Measurements from ENCODE around the gene TGFBR2. TPM values are rescaled to one million over a fixed set of nuclear protein-coding genes. Genes with fewer than 3 reads are reported as not detected.
"Not testable (repeated sequence)": the region's sequence is repeated elsewhere in the genome, so short reads cannot be mapped to it uniquely, and the experiment has no call there.

The TGFBR2 gene
- total and polyA plus RNA-seq, 4 donors: 13.9 to 61.2 (median 33.7) TPM

DNA sequence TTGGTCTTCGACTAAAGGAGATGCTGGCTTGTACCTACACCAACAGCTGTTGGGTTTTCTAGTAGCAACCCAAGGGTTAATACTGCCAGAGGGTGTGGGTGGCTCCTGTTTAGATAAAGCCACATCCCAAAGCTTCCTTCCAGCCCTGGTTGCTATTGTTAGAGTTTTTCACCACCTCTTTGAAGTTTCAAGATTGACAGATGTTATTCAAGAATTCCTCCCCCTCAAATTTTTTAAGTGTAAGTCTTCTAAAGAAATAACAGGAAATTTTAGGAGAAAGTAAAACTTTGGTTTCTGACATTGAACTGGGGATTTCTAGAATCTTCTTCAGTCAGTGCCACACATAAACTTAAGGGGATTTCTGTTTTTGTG lies 60.9 kb downstream of the TGFBR2 start:
- DNase-seq (ENCODE audit: low spot score): no peak
- no peak overlapping the region for H3K4me3 ChIP-seq (ENCODE audit: low read depth in 1 of 3, low read length in 3 of 3)
- no peak overlapping the region for H3K9ac ChIP-seq (ENCODE audit: low read depth in 1 of 2, low read length in 2 of 2)
- H3K27me3 ChIP-seq (ENCODE audit: control insufficient read depth in 4 of 4, insufficient read depth in 4 of 4, low read length in 3 of 4): no peaks in the 10 kb centered on the region
- TF ChIP-seq GABPA (IDR thresholded peaks at IDR 0.05 in 1 of 2, conservative IDR thresholded peaks at IDR 0.05 in 1 of 2) (no peak), HNF4G (IDR thresholded peaks at IDR 0.05) (no peak), SP1 (IDR thresholded peaks at IDR 0.05) (no peak), RAD21 (IDR thresholded peaks at IDR 0.05) (no peak), YY1 (IDR thresholded peaks at IDR 0.05) (no peak), HNF4A (conservative IDR thresholded peaks at IDR 0.05) (no peak), TAF1 (conservative IDR thresholded peaks at IDR 0.05) (no peak), FOXA1 (IDR thresholded peaks at IDR 0.05) (no peak)
- no peaks in the 10 kb centered on the region for H3K9me3 ChIP-seq (ENCODE audit: control insufficient read depth in 4 of 4, low read length in 3 of 4)
- peaks cover 0 to 3% (median 0%) of the 10 kb centered on the region in 4 donors for H3K4me1 ChIP-seq (ENCODE audit: control insufficient read depth in 4 of 4, insufficient read depth in 4 of 4, low read length in 3 of 4)
- 61% methylated on average over 1 of the region's 1 CpG for WGBS
- no peak overlapping the region for H3K27ac ChIP-seq (ENCODE audit: low read depth in 1 of 2, low read length in 2 of 2)
- H3K36me3 ChIP-seq (ENCODE audit: control insufficient read depth in 4 of 4, insufficient read depth in 3 of 4, low read depth in 1 of 4, low read length in 3 of 4): peaks cover 2 to 19% (median 6%) of the 10 kb centered on the region in 4 donors

- no peak for TF ChIP-seq NR2F2 (IDR thresholded peaks at IDR 0.05)
- no peak for TF ChIP-seq FOXA2 (IDR thresholded peaks at IDR 0.05)
- no peak for TF ChIP-seq HNF4G (IDR thresholded peaks at IDR 0.05)
- no peak for TF ChIP-seq RAD21 (IDR thresholded peaks at IDR 0.05)
- TF ChIP-seq JUND (IDR thresholded peaks at IDR 0.05): no peak
- TF ChIP-seq ATF3 (IDR thresholded peaks at IDR 0.05): no peak
- TF ChIP-seq TAF1 (conservative IDR thresholded peaks at IDR 0.05): no peak
- no peak for TF ChIP-seq EGR1 (IDR thresholded peaks at IDR 0.05; ENCODE audit: low read depth in 2 of 2)
- TF ChIP-seq, protein P1, sequence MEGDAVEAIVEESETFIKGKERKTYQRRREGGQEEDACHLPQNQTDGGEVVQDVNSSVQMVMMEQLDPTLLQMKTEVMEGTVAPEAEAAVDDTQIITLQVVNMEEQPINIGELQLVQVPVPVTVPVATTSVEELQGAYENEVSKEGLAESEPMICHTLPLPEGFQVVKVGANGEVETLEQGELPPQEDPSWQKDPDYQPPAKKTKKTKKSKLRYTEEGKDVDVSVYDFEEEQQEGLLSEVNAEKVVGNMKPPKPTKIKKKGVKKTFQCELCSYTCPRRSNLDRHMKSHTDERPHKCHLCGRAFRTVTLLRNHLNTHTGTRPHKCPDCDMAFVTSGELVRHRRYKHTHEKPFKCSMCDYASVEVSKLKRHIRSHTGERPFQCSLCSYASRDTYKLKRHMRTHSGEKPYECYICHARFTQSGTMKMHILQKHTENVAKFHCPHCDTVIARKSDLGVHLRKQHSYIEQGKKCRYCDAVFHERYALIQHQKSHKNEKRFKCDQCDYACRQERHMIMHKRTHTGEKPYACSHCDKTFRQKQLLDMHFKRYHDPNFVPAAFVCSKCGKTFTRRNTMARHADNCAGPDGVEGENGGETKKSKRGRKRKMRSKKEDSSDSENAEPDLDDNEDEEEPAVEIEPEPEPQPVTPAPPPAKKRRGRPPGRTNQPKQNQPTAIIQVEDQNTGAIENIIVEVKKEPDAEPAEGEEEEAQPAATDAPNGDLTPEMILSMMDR (IDR thresholded peaks at IDR 0.05; ENCODE audit: low read depth, low read length, missing input control): no peak
- TF ChIP-seq, protein P2, sequence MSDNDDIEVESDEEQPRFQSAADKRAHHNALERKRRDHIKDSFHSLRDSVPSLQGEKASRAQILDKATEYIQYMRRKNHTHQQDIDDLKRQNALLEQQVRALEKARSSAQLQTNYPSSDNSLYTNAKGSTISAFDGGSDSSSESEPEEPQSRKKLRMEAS (IDR thresholded peaks at IDR 0.05): no peak
- no peak for TF ChIP-seq YY1 (IDR thresholded peaks at IDR 0.05)
- TF ChIP-seq RXRA (IDR thresholded peaks at IDR 0.05): no peak
- TF ChIP-seq, protein P3, sequence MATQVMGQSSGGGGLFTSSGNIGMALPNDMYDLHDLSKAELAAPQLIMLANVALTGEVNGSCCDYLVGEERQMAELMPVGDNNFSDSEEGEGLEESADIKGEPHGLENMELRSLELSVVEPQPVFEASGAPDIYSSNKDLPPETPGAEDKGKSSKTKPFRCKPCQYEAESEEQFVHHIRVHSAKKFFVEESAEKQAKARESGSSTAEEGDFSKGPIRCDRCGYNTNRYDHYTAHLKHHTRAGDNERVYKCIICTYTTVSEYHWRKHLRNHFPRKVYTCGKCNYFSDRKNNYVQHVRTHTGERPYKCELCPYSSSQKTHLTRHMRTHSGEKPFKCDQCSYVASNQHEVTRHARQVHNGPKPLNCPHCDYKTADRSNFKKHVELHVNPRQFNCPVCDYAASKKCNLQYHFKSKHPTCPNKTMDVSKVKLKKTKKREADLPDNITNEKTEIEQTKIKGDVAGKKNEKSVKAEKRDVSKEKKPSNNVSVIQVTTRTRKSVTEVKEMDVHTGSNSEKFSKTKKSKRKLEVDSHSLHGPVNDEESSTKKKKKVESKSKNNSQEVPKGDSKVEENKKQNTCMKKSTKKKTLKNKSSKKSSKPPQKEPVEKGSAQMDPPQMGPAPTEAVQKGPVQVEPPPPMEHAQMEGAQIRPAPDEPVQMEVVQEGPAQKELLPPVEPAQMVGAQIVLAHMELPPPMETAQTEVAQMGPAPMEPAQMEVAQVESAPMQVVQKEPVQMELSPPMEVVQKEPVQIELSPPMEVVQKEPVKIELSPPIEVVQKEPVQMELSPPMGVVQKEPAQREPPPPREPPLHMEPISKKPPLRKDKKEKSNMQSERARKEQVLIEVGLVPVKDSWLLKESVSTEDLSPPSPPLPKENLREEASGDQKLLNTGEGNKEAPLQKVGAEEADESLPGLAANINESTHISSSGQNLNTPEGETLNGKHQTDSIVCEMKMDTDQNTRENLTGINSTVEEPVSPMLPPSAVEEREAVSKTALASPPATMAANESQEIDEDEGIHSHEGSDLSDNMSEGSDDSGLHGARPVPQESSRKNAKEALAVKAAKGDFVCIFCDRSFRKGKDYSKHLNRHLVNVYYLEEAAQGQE (IDR thresholded peaks at IDR 0.05): no peak
- no peak for TF ChIP-seq GABPA (IDR thresholded peaks at IDR 0.05 in 1 of 2, conservative IDR thresholded peaks at IDR 0.05 in 1 of 2)
- no peak for TF ChIP-seq HNF4A (conservative IDR thresholded peaks at IDR 0.05)
- TF ChIP-seq FOXA1 (IDR thresholded peaks at IDR 0.05): no peak
- TF ChIP-seq SP1 (IDR thresholded peaks at IDR 0.05): no peak
- TF ChIP-seq, protein P4, sequence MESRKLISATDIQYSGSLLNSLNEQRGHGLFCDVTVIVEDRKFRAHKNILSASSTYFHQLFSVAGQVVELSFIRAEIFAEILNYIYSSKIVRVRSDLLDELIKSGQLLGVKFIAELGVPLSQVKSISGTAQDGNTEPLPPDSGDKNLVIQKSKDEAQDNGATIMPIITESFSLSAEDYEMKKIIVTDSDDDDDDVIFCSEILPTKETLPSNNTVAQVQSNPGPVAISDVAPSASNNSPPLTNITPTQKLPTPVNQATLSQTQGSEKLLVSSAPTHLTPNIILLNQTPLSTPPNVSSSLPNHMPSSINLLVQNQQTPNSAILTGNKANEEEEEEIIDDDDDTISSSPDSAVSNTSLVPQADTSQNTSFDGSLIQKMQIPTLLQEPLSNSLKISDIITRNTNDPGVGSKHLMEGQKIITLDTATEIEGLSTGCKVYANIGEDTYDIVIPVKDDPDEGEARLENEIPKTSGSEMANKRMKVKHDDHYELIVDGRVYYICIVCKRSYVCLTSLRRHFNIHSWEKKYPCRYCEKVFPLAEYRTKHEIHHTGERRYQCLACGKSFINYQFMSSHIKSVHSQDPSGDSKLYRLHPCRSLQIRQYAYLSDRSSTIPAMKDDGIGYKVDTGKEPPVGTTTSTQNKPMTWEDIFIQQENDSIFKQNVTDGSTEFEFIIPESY (IDR thresholded peaks at IDR 0.05): no peak
- H3K9ac ChIP-seq (ENCODE audit: low read depth in 1 of 2, low read length in 2 of 2): no peak overlapping the region
- H3K4me3 ChIP-seq (ENCODE audit: low read depth in 1 of 3, low read length in 3 of 3): no peak overlapping the region
- WGBS: 89% methylated on average over 5 of the region's 5 CpGs
- DNase-seq (ENCODE audit: low spot score): no peak
- H3K9me3 ChIP-seq (ENCODE audit: control insufficient read depth in 4 of 4, low read length in 3 of 4): no peaks in the 10 kb centered on the region
- no peak overlapping the region for H3K27ac ChIP-seq (ENCODE audit: low read depth in 1 of 2, low read length in 2 of 2)
- no peaks in the 10 kb centered on the region for H3K27me3 ChIP-seq (ENCODE audit: control insufficient read depth in 4 of 4, insufficient read depth in 4 of 4, low read length in 3 of 4)
- peaks cover 0 to 3% (median 0%) of the 10 kb centered on the region in 4 donors for H3K4me1 ChIP-seq (ENCODE audit: control insufficient read depth in 4 of 4, insufficient read depth in 4 of 4, low read length in 3 of 4)
- peaks cover 2 to 23% (median 9%) of the 10 kb centered on the region in 4 donors for H3K36me3 ChIP-seq (ENCODE audit: control insufficient read depth in 4 of 4, insufficient read depth in 3 of 4, low read depth in 1 of 4, low read length in 3 of 4)
Observed at GRCh38 chr3:30668051-30668609, 61.7 kb downstream of the TGFBR2 start.

DNA sequence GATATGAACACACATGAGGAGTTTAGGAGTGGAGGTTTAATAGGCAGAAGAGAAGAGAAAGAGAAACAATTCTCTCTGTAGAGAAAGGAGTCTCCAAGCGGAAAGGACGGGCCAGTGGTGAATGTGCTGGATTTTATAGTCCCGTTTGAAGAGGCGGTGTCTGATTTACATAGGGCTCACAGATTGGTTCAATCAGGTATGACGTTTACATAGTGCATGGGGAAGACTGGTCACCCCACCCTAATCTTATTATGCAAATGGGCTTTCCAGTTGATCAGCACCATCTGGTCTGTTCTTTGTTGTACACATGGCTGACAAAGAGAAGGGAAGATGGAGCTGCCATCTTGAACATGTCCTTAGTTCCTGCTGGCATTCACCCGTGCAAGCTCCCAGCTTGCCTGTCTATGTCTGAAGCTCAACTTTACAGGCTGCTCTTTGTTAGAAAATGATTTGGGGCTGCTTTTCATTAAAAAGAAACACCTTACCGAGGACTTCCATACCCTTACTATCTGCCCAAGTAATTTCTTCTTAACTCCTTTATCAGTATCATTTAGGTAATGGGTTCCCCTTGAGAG lies 63.0 kb downstream of the TGFBR2 start:
- WGBS: 96% methylated on average over 7 of the region's 7 CpGs
- not testable (repeated sequence) for H3K4me3 ChIP-seq (ENCODE audit: low read depth in 1 of 3, low read length in 3 of 3); H3K9me3 ChIP-seq (ENCODE audit: control insufficient read depth in 4 of 4, low read length in 3 of 4); H3K27me3 ChIP-seq (ENCODE audit: control insufficient read depth in 4 of 4, insufficient read depth in 4 of 4, low read length in 3 of 4); H3K4me1 ChIP-seq (ENCODE audit: control insufficient read depth in 4 of 4, insufficient read depth in 4 of 4, low read length in 3 of 4); H3K27ac ChIP-seq (ENCODE audit: low read depth in 1 of 2, low read length in 2 of 2); DNase-seq (ENCODE audit: low spot score); H3K9ac ChIP-seq (ENCODE audit: low read depth in 1 of 2, low read length in 2 of 2)
- peaks cover 2 to 24% (median 12%) of the 10 kb centered on the region in 4 donors for H3K36me3 ChIP-seq (ENCODE audit: control insufficient read depth in 4 of 4, insufficient read depth in 3 of 4, low read depth in 1 of 4, low read length in 3 of 4)
